GM21737 (cell line): Measurements from ENCODE around the gene MTMR10.

Experiments
- ATAC-seq: cut with Tn5 transposase; IDR thresholded peaks from one replicate; pipeline ENCODE4 v1.9.1; 2021; ENCODE audit warnings: mild to moderate bottlenecking, moderate library complexity; ENCODE audit not compliant: unreplicated experiment

MTMR10 gene

GRCh38 chr15:31013863-31014607 is 22.6 kb upstream of the MTMR10 start:
- no peak for ATAC-seq

- no peak for ATAC-seq
These were observed 21.0 kb upstream of the MTMR10 start for GRCh38 chr15:31012455-31012854.

GRCh38 chr15:31010036-31010435 is 18.6 kb upstream of the MTMR10 start:
- no peak for ATAC-seq

GRCh38 chr15:31005660-31006059 is 14.2 kb upstream of the MTMR10 start:
- ATAC-seq: no peak

- ATAC-seq: peak; percentile 85
These were observed 12.8 kb upstream of the MTMR10 start for GRCh38 chr15:31004220-31004733.

GRCh38 chr15:31001702-31002101 is 10.3 kb upstream of the MTMR10 start:
- no peak for ATAC-seq

GRCh38 chr15:30999729-31000128 is 8.3 kb upstream of the MTMR10 start:
- ATAC-seq: no peak

GRCh38 chr15:30997270-30997669 is 5.8 kb upstream of the MTMR10 start:
- ATAC-seq: no peak

- ATAC-seq: no peak
These were observed 929 bp upstream of the MTMR10 start for GRCh38 chr15:30992249-30992864.

- ATAC-seq: no peak
These were observed 778 bp downstream of the MTMR10 start for GRCh38 chr15:30990446-30991254.

- no peak for ATAC-seq
These were observed 1.4 kb downstream of the MTMR10 start for GRCh38 chr15:30990036-30990435.

- ATAC-seq: no peak
These were observed 6.3 kb downstream of the MTMR10 start for GRCh38 chr15:30985081-30985531.

GRCh38 chr15:30984542-30984941 is 6.9 kb downstream of the MTMR10 start:
- ATAC-seq: no peak

GRCh38 chr15:30984118-30984517 is 7.3 kb downstream of the MTMR10 start:
- no peak for ATAC-seq

- no peak for ATAC-seq
These were observed 12.0 kb downstream of the MTMR10 start for GRCh38 chr15:30979457-30979856.

- ATAC-seq: no peak
These were observed 13.1 kb downstream of the MTMR10 start for GRCh38 chr15:30978328-30978727.

GRCh38 chr15:30974112-30974511 is 17.3 kb downstream of the MTMR10 start:
- ATAC-seq: no peak

GRCh38 chr15:30973379-30973778 is 18.0 kb downstream of the MTMR10 start:
- ATAC-seq: no peak

- ATAC-seq: no peak
These were observed 21.7 kb downstream of the MTMR10 start for GRCh38 chr15:30969724-30970123.

GRCh38 chr15:30963681-30964080 is 27.7 kb downstream of the MTMR10 start:
- no peak for ATAC-seq

- ATAC-seq: no peak
These were observed 28.8 kb downstream of the MTMR10 start for GRCh38 chr15:30962659-30963058.
